ENCODE results near the gene PTTG1IP.

The PTTG1IP gene

GRCh38 chr21:44799646-44800045, 73.8 kb downstream of the PTTG1IP start:
- DNase-seq = no peak

All from islet precursor cell (in vitro differentiated cells).